Large intestine (tissue), 3 donors: Measurements from ENCODE around the gene POLG2. TPM values are rescaled to one million over a fixed set of nuclear protein-coding genes. Genes with fewer than 3 reads are reported as not detected.
"Not testable (repeated sequence)": the region's sequence is repeated elsewhere in the genome, so short reads cannot be mapped to it uniquely, and the experiment has no call there.

Source experiments
- DNase-seq, 2 donors: peaks; one replicate each; pipeline versions ENCODE4 v3.0.0 to v3.0.0-alpha.2; 2013
- H3K27ac ChIP-seq: one replicate; pipeline ENCODE4 v1.5.1; 2013; ENCODE audit warnings: low read length
- H3K27me3 ChIP-seq: 2 replicates; pipeline ENCODE4 v1.6.1; 2013; ENCODE audit warnings: low read length; ENCODE audit not compliant: control insufficient read depth, insufficient read depth
- H3K36me3 ChIP-seq: 2 replicates; pipeline ENCODE4 v1.6.1; 2013; ENCODE audit warnings: low read length; ENCODE audit not compliant: control insufficient read depth, insufficient read depth
- H3K4me1 ChIP-seq: one replicate; pipeline ENCODE4 v1.6.1; 2013; ENCODE audit warnings: low read length; ENCODE audit not compliant: control insufficient read depth, insufficient read depth
- H3K4me3 ChIP-seq: one replicate; pipeline ENCODE4 v1.5.1; 2013; ENCODE audit warnings: low read length
- H3K9me3 ChIP-seq: one replicate; pipeline ENCODE4 v1.6.1; 2013; ENCODE audit warnings: mild to moderate bottlenecking, low read depth, low read length, moderate library complexity; ENCODE audit not compliant: control insufficient read depth
- WGBS: methylation state at CpG from one replicate; pipeline ENCODE4 v1.1.5; 2013; ENCODE audit warnings: low lambda C conversion rate; ENCODE audit not compliant: insufficient coverage; 5-methylcytosine and 5-hydroxymethylcytosine counted together
- polyA plus RNA-seq: library from polyadenylated mRNA; unstranded; fragments of 120-200 nt; gene quantifications from one replicate; pipeline ENCODE4 v1.2.1, GENCODE V29; 2013

Gene POLG2
- polyA plus RNA-seq, 1 donor: 27.0 TPM

DNA sequence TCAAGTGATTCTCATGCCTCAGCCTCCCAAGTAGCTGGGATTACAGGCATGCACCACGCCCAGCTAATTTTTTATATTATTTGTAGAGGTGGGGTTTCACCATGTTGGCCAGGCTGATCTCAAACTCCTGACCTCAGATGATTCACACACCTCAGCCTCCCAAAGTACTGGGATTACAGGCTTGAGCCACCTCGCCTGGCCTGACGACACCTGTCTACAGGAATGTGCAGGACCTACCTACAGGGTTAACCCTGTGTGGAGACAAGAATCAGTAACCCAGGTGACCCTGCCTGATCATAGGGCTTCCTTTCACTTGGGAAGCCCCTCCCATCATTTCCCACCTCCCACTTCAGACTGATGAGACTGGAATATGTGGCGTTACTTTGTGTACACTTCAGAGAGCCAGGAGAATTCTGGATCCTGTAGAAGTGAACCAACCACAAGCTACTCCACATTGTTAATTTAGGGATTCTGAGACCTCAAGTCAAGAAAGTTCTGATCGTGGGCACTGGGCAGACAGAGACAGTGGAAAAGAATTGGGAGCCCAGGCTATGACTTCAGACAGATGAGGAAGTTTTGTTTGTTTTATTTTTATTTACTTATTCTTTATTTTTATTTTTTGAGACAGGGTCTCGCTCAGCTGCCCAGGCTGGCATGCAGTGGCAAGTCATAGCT is 53.6 kb downstream of the POLG2 start:
- no peak overlapping the region for H3K27ac ChIP-seq
- no peaks in the 10 kb centered on the region for H3K36me3 ChIP-seq
- 71% methylated on average over 1 of the region's 6 CpGs for WGBS

GRCh38 chr17:64442541-64442971 is 54.3 kb downstream of the POLG2 start:
- H3K36me3 ChIP-seq: no peaks in the 10 kb centered on the region
- no peaks in the 10 kb centered on the region for H3K4me1 ChIP-seq
- 100% methylated on average over 1 of the region's 3 CpGs for WGBS
- peaks cover 13% of the 10 kb centered on the region for H3K9me3 ChIP-seq
- DNase-seq: no peak
- no peaks in the 10 kb centered on the region for H3K27me3 ChIP-seq
- H3K27ac ChIP-seq: no peak overlapping the region
- H3K4me3 ChIP-seq: no peak overlapping the region

More for the DNA sequence above, 53.6 kb downstream of the POLG2 start:
- no peaks in the 10 kb centered on the region for H3K27me3 ChIP-seq
- no peaks in the 10 kb centered on the region for H3K4me1 ChIP-seq
- H3K4me3 ChIP-seq: no peak overlapping the region
- peaks cover 6% of the 10 kb centered on the region for H3K9me3 ChIP-seq
- DNase-seq: no peak

- DNase-seq: peak; percentile 25 to 30
- Histone ChIP-seq H3K4me3 (no peak overlapping the region), H3K4me1 (no peaks in the 10 kb centered on the region), H3K27ac (no peak overlapping the region), H3K36me3 (no peaks in the 10 kb centered on the region), H3K9me3 (peaks cover 17% of the 10 kb centered on the region), H3K27me3 (no peaks in the 10 kb centered on the region)
- no CpG with 5 or more reads among the region's 10 CpGs for WGBS
Measured at GRCh38 chr17:64441772-64442540, 54.9 kb downstream of the POLG2 start.

- Histone ChIP-seq H3K36me3 (no peaks in the 10 kb centered on the region), H3K9me3 (peaks cover 19% of the 10 kb centered on the region), H3K4me3 (no peak overlapping the region), H3K4me1 (no peaks in the 10 kb centered on the region), H3K27ac (no peak overlapping the region), H3K27me3 (no peaks in the 10 kb centered on the region)
- DNase-seq: no peak
- WGBS: no CpG with 5 or more reads among the region's 2 CpGs
Measured at GRCh38 chr17:64439956-64440355, 56.9 kb downstream of the POLG2 start.

DNA sequence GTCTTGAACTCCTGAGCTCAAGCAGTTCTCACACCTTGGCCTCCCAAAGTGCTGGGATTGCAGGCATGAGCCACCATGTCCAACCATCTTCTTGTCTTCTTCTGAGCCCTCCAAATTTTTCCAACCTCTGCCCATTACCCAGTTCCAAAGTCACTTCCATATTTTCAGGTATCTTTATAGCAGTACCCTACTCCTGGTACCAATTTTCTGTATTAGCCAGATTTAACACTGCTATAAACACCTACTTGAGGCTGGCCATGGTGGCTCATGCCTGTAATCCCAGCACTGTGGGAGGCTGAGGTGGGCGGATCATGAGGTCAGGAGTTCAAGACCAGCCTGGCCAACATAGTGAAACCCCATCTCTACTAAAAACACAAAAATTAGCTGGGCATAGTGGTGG is 57.3 kb downstream of the POLG2 start:
- not testable (repeated sequence) for H3K4me3 ChIP-seq, H3K36me3 ChIP-seq, H3K27me3 ChIP-seq, H3K27ac ChIP-seq, DNase-seq, H3K4me1 ChIP-seq
- no CpG with 5 or more reads among the region's 1 CpG for WGBS
- H3K9me3 ChIP-seq: peaks cover 20% of the 10 kb centered on the region

DNA sequence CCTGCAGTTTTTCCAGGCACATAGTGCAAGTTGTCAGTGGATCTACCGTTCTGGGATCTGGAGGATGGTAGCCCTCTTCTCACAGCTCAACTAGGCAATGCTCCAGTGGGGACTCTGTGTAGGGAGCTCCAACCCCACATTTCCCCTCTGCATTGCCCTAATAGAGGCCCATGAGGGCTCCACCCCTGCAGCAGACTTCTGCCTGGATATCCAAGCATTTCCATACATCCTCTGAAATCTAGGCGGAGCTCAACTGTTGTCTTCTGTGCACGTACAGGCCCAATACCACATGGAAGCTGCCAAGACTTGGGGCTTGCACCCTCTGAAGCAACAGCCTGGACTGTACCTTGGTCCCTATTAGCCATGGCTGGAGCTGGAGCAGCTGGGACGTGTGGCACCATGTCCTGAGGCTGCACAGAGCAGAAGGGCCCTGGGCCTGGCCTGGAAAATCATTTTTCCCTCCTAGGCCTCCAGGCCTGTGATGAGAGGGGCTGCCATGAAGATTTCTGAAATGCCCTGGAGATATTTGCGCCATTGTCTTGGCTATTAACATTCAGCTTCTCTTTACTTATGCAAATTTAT is 58.8 kb downstream of the POLG2 start:
- Histone ChIP-seq H3K4me3 (no peak overlapping the region), H3K9me3 (peaks cover 24% of the 10 kb centered on the region), H3K27me3 (no peaks in the 10 kb centered on the region), H3K4me1 (no peaks in the 10 kb centered on the region), H3K36me3 (no peaks in the 10 kb centered on the region), H3K27ac (no peak overlapping the region)
- whole genome bisulfite sequencing: no CpG with 5 or more reads among the region's 5 CpGs
- no peak for DNase-seq

GRCh38 chr17:64431534-64431933 is 65.3 kb downstream of the POLG2 start:
- no peaks in the 10 kb centered on the region for H3K27me3 ChIP-seq
- DNase-seq: no peak
- H3K9me3 ChIP-seq: peaks cover 6% of the 10 kb centered on the region
- no peak overlapping the region for H3K4me3 ChIP-seq
- no peak overlapping the region for H3K27ac ChIP-seq
- H3K36me3 ChIP-seq: no peaks in the 10 kb centered on the region
- H3K4me1 ChIP-seq: no peaks in the 10 kb centered on the region
- 93% methylated on average over 3 of the region's 6 CpGs for WGBS

DNA sequence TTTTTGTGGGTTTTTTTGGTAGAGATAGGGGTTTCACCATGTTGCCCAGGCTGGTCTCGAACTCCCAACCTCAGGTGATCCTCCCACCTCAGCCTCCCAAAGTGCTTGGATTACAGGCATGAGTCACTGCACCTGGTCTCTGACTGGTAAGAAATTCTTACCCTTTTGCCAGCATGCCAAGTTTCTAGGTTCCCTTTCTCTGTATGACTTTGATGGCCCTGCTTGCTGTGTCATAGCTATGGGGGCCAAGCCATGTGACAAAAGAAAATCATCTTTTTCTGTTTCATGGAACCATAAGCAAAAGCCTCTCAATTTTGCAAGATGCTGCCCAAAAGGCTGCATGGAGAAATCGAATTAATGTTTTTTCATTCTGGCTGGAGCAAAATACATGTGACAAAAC is 66.8 kb downstream of the POLG2 start:
- not testable (repeated sequence) for H3K4me3 ChIP-seq, DNase-seq, H3K36me3 ChIP-seq, H3K9me3 ChIP-seq, H3K27me3 ChIP-seq, H3K27ac ChIP-seq, H3K4me1 ChIP-seq
- WGBS: no CpG with 5 or more reads among the region's 2 CpGs

GRCh38 chr17:64428406-64428805 is 68.4 kb downstream of the POLG2 start:
- no peaks in the 10 kb centered on the region for H3K36me3 ChIP-seq
- no peaks in the 10 kb centered on the region for H3K27me3 ChIP-seq
- DNase-seq: no peak
- no peak overlapping the region for H3K27ac ChIP-seq
- no peak overlapping the region for H3K4me3 ChIP-seq
- H3K9me3 ChIP-seq: no peaks in the 10 kb centered on the region
- H3K4me1 ChIP-seq: no peaks in the 10 kb centered on the region
- WGBS: no CpG with 5 or more reads among the region's 1 CpG
